WTC11 (cell line): ENCODE measurements around the gene MYO18A. TPM values are rescaled to one million over a fixed set of nuclear protein-coding genes. Genes with fewer than 3 reads are reported as not detected.

Experiments used
- ATAC-seq: fragments of 200-7000 bp; cut with Tn5 transposase; 2 replicates; pipeline ENCODE4 v1.10.0; 2021; ENCODE audit warnings: mild to moderate bottlenecking, moderate library complexity
- CTCF ChIA-PET: fragments of 300-600 bp; sonication (Branson Sonifier 250); formaldehyde crosslinking; loops from one replicate; lab custom pipeline; 2021; ENCODE audit warnings: antibody characterized with exemption; lab: Charles Lee
- POLR2A ChIA-PET: fragments of 350-600 bp; sonication (Branson Sonifier 250); formaldehyde crosslinking; loops from one replicate; lab custom pipeline; 2021; ENCODE audit warnings: antibody characterized with exemption; lab: Charles Lee
- DNase-seq: peaks from one replicate; pipeline ENCODE4 v3.0.0; 2021; ENCODE audit warnings: low spot score
- H3K27ac Mint-ChIP-seq: 2 replicates; pipeline ENCODE4 v1.8.0; 2021; ENCODE audit warnings: mixed read lengths
- H3K27me3 Mint-ChIP-seq: 2 replicates; pipeline ENCODE4 v1.8.0; 2021; ENCODE audit warnings: low read depth, mild to moderate bottlenecking, moderate library complexity, mixed read lengths
- H3K36me3 Mint-ChIP-seq: 2 replicates; pipeline ENCODE4 v1.8.0; 2021; ENCODE audit warnings: mixed read lengths
- H3K4me1 Mint-ChIP-seq: 2 replicates; pipeline ENCODE4 v1.8.0; 2022; ENCODE audit warnings: mixed read lengths
- H3K4me3 Mint-ChIP-seq: 2 replicates; pipeline ENCODE4 v1.8.0; 2021; ENCODE audit warnings: mild to moderate bottlenecking, moderate library complexity, mixed read lengths
- H3K9me3 Mint-ChIP-seq: 2 replicates; pipeline ENCODE4 v1.8.0; 2021; ENCODE audit warnings: mixed read lengths
- AFF4 ChIP-seq: sonication (generic); formaldehyde crosslinking; IDR thresholded peaks from 2 replicates; pipeline ENCODE4 v1.8.1; 2023; ENCODE audit warnings: mild to moderate bottlenecking, missing genetic modification reagents, borderline replicate concordance
- ARID4B ChIP-seq: sonication (generic); formaldehyde crosslinking; IDR thresholded peaks from 2 replicates; pipeline ENCODE4 v1.8.0; 2023; ENCODE audit warnings: missing genetic modification reagents, mild to moderate bottlenecking, borderline replicate concordance
- CBFB ChIP-seq: sonication (generic); formaldehyde crosslinking; IDR thresholded peaks from 2 replicates; pipeline ENCODE4 v1.8.1; 2022; ENCODE audit warnings: mild to moderate bottlenecking, low read depth, missing genetic modification reagents
- E2F1 ChIP-seq: sonication (generic); formaldehyde crosslinking; IDR thresholded peaks from 2 replicates; pipeline ENCODE4 v1.8.0; 2022; ENCODE audit warnings: mild to moderate bottlenecking, missing genetic modification reagents
- EMX1 ChIP-seq: fragments of 250-450 bp; sonication (Bioruptor Pico); IDR thresholded peaks from 2 replicates; pipeline ENCODE4 v1.8.0; 2021; ENCODE audit warnings: mild to moderate bottlenecking
- GTF2I ChIP-seq: fragments of 250-450 bp; sonication (Bioruptor Pico); conservative IDR thresholded peaks from 2 replicates; pipeline ENCODE4 v1.4.0; 2021; ENCODE audit warnings: mild to moderate bottlenecking
- MLX ChIP-seq: sonication (generic); formaldehyde crosslinking; IDR thresholded peaks from 2 replicates; pipeline ENCODE4 v1.8.1; 2023; ENCODE audit warnings: mild to moderate bottlenecking, missing genetic modification reagents, moderate library complexity
- MXD4 ChIP-seq: fragments of 250-450 bp; sonication (Bioruptor Pico); IDR thresholded peaks from 2 replicates; pipeline ENCODE4 v1.8.0; 2021; ENCODE audit warnings: mild to moderate bottlenecking, moderate library complexity, borderline replicate concordance
- MYBL2 ChIP-seq: sonication (generic); formaldehyde crosslinking; IDR thresholded peaks from 2 replicates; pipeline ENCODE4 v1.8.1; 2023; ENCODE audit warnings: mild to moderate bottlenecking, moderate library complexity, missing genetic modification reagents
- RORB ChIP-seq: fragments of 250-450 bp; sonication (Bioruptor Pico); IDR thresholded peaks from 2 replicates; pipeline ENCODE4 v1.9.0; 2021; ENCODE audit warnings: mild to moderate bottlenecking
- SMAD4 ChIP-seq: sonication (generic); formaldehyde crosslinking; IDR thresholded peaks from 2 replicates; pipeline ENCODE4 v1.8.0; 2022; ENCODE audit warnings: mild to moderate bottlenecking, missing genetic modification reagents
- SOX15 ChIP-seq: fragments of 250-450 bp; sonication (Bioruptor Pico); IDR thresholded peaks from 2 replicates; pipeline ENCODE4 v1.9.0; 2021; ENCODE audit warnings: mild to moderate bottlenecking
- TEAD4 ChIP-seq: sonication (generic); formaldehyde crosslinking; IDR thresholded peaks from 2 replicates; pipeline ENCODE4 v1.8.0; 2022; ENCODE audit warnings: mild to moderate bottlenecking, missing genetic modification reagents
- USF1 ChIP-seq: sonication (generic); formaldehyde crosslinking; IDR thresholded peaks from 2 replicates; pipeline ENCODE4 v1.8.0; 2022; ENCODE audit warnings: mild to moderate bottlenecking, missing genetic modification reagents
- total RNA-seq: library from RNA; stranded (reverse); gene quantifications from 3 replicates; pipeline ENCODE4 v1.2.3, GENCODE V29; 2021
- TF ChIP-seq, protein P1 (sequence below): fragments of 250-450 bp; sonication (Bioruptor Pico); IDR thresholded peaks from 2 replicates; pipeline ENCODE4 v1.9.0; 2021; ENCODE audit warnings: moderate library complexity, mild to moderate bottlenecking, inconsistent platforms, borderline replicate concordance
- TF ChIP-seq, protein P2 (sequence below): fragments of 250-450 bp; sonication (Bioruptor Pico); IDR thresholded peaks from 2 replicates; pipeline ENCODE4 v1.9.0; 2021; ENCODE audit warnings: mild to moderate bottlenecking
- TF ChIP-seq, protein P3 (sequence below): fragments of 250-450 bp; sonication (Bioruptor Pico); IDR thresholded peaks from 2 replicates; pipeline ENCODE4 v2.1.2; 2022; ENCODE audit warnings: mild to moderate bottlenecking, moderate library complexity
- TF ChIP-seq, protein P4 (sequence below): sonication (generic); formaldehyde crosslinking; IDR thresholded peaks from 2 replicates; pipeline ENCODE4 v1.8.0; 2022; ENCODE audit warnings: mild to moderate bottlenecking, missing genetic modification reagents

MYO18A gene
- total RNA-seq, 1 experiment from 2014 or later, result 54.9 TPM

- Mint-ChIP-seq H3K9me3 (no peaks in the 10 kb centered on the region), H3K27me3 (no peaks in the 10 kb centered on the region), H3K4me3 (no peak overlapping the region), H3K4me1 (peaks cover 53% of the 10 kb centered on the region), H3K27ac (peak overlapping the region; percentile 14; the same call in 1 of the 2 replicates), H3K36me3 (no peaks in the 10 kb centered on the region; the same call in 1 of the 2 replicates)
- no peak for DNase-seq
- CTCF ChIA-PET, result interaction anchor here (13.1 kb wide), 1 partner anchor 28 kb away, joined by 464 read pairs; the partner anchor contains the start of gene MYO18A
- POLR2A ChIA-PET, result no interaction called here
- TF ChIP-seq SOX15 (CRISPR knock-in tag) (no peak), USF1 (CRISPR knock-in tag) (no peak), EMX1 (CRISPR knock-in tag) (no peak), MYBL2 (CRISPR knock-in tag) (no peak), MXD4 (CRISPR knock-in tag) (no peak), GTF2I (no peak), ARID4B (no peak)
- TF ChIP-seq, protein P1, sequence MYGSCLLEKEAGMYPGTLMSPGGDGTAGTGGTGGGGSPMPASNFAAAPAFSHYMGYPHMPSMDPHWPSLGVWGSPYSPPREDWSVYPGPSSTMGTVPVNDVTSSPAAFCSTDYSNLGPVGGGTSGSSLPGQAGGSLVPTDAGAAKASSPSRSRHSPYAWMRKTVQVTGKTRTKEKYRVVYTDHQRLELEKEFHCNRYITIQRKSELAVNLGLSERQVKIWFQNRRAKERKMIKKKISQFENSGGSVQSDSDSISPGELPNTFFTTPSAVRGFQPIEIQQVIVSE (CRISPR knock-in tag), result no peak
- TF ChIP-seq, protein P2, sequence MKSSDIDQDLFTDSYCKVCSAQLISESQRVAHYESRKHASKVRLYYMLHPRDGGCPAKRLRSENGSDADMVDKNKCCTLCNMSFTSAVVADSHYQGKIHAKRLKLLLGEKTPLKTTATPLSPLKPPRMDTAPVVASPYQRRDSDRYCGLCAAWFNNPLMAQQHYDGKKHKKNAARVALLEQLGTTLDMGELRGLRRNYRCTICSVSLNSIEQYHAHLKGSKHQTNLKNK, result no peak
- ATAC-seq, result no peak
Observed at GRCh38 chr17:29151567-29151966, 28.6 kb downstream of the MYO18A start.

DNA sequence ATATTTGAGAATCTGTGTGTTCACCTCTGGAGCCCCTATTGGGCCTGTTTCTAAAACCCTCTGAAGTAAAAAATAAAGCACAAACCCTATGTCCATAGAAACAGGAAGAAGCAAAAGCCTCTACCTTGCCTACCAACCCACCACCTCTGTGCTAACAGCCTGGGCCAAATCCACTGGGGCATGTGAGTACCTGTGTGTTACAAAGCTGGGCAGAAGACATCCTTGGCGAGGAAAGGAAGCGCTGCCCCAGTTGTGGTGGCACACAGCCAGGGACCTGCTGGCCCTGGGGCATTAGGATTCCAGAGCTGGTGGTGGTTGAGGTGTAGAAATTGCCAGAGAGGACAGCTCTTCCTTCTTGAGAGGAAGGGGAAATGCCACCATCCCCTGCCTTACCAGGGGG lies 30.0 kb downstream of the MYO18A start:
- H3K4me1 Mint-ChIP-seq, result peaks cover 45% of the 10 kb centered on the region
- CTCF ChIA-PET, result interaction anchor here (0.9 to 13.1 kb wide), 8 partner anchors 25 to 102 kb away, joined by 3 to 464 read pairs (median 40); partner anchors contain the start of gene MYO18A
- no peaks in the 10 kb centered on the region for H3K27me3 Mint-ChIP-seq
- ATAC-seq, result no peak
- no peak for DNase-seq
- no peaks in the 10 kb centered on the region for H3K9me3 Mint-ChIP-seq
- POLR2A ChIA-PET, result interaction anchor here (2.4 kb wide), 1 partner anchor 29 kb away, joined by 29 read pairs; the partner anchor contains the start of gene MYO18A
- H3K4me3 Mint-ChIP-seq, result no peak overlapping the region
- H3K36me3 Mint-ChIP-seq, result no peaks in the 10 kb centered on the region; the same call in 1 of the 2 replicates
- H3K27ac Mint-ChIP-seq, result no peak overlapping the region
- TF ChIP-seq, protein P1 (CRISPR knock-in tag), result no peak
- TF ChIP-seq TEAD4 (CRISPR knock-in tag) (no peak), CBFB (CRISPR knock-in tag) (no peak), E2F1 (CRISPR knock-in tag) (no peak), GTF2I (no peak), MLX (CRISPR knock-in tag) (no peak), RORB (no peak), AFF4 (no peak), SMAD4 (CRISPR knock-in tag) (no peak)
- TF ChIP-seq, protein P3, sequence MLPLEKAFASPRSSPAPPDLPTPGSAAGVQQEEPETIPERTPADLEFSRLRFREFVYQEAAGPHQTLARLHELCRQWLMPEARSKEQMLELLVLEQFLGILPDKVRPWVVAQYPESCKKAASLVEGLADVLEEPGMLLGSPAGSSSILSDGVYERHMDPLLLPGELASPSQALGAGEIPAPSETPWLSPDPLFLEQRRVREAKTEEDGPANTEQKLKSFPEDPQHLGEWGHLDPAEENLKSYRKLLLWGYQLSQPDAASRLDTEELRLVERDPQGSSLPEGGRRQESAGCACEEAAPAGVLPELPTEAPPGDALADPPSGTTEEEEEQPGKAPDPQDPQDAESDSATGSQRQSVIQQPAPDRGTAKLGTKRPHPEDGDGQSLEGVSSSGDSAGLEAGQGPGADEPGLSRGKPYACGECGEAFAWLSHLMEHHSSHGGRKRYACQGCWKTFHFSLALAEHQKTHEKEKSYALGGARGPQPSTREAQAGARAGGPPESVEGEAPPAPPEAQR, result no peak
- TF ChIP-seq, protein P4, sequence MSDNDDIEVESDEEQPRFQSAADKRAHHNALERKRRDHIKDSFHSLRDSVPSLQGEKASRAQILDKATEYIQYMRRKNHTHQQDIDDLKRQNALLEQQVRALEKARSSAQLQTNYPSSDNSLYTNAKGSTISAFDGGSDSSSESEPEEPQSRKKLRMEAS (CRISPR knock-in tag), result no peak
